SKM-1 treated with dmso at 0.1 percent for 144 hours (cell line): ENCODE measurements around the gene ARMC2.
"Not testable (repeated sequence)": the region's sequence is repeated elsewhere in the genome, so short reads cannot be mapped to it uniquely, and the experiment has no call there.

Experiments used
- DNase-seq: peaks from one replicate; lab custom pipeline; 2025; ENCODE audit not compliant: unreplicated experiment; lab: John Stamatoyannopoulos, UW

ARMC2 gene

DNA sequence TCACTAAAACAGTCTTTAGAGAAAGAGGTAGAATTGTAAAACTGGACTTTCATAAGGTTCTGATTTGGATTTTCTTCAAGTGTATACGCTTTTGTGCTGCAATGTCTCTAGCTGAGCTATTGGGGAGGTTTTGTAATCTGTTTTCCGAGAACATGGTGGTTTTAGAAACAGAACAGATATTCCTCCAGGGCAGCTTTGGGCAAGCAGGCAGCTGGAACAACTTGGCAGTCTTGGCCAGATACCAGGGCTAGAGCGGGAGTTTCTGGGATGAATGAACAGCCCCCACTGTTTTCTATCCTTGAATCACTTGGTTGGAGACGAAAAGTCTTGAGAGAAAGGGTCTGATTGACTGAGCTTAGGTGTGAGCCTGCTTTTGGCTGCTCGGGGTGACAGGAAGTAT, 17.1 kb upstream of the ARMC2 start:
- no peak for DNase-seq

DNA sequence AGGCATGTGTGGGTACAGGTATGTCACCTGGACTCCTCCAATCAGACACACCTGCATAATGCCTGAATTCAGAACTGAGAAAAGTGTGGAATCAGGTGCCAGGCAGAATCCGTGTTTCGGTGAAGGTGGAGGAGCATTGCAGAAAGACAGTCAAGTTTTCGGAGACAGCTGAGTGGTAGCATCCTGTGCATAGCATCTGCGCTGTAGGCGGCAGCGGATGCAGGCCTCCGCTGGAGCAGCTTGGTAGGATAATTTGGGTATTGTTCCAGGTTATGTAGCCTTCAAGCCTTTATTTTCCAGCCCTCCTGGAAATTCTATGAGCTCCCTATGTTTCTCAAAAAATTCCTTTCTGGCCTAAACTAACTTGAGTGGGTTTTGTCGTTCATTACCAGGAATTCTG, 15.5 kb upstream of the ARMC2 start:
- no peak for DNase-seq

DNA sequence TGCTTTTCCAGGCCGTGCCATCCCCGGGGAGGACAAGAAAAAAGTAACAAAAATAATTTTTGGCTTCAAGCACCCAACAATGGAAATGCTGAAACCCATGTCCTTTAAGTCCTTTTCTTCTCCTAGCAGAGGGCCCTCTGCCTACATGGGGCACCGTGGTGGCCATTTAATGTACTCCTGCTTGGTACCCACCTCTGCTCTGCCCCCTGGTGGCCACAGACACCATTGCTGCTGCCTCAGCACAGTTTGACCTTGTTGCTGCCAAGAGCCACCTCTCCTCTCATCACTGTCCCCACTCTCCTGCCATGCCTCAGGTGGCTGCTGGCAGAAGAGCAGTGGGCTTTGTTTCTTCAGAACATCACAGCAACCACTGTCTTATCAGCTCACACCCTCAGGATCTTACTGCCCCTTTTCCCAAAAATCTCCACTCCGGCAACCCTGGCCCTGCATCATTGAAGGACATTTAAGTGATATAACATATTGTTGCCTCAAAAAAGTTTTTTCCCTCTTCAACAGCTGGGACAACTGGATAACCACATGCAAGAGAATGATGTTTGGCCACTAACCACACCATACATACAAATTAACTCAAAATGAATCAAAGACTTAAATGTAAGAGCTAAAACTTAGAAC, 12.9 kb upstream of the ARMC2 start:
- DNase-seq = peak; percentile 66

DNA sequence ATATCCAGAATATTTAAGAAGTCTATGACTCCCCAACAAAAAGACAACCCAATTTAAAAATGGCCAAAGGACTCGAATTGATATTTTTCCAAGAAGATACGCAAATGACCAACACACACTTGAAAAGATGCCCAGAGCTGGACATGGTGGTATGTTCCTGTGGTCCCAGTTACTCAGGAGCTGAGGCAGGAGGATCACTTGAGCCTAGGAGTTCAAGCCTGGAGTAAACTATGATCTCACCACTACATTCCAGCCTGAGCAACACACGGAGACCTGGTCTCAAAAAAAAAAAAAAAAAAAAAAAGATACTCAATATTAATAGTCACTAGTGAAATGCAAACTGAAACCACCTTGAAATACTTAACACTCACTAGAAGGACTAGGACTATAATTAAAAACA, 12.2 kb upstream of the ARMC2 start:
- no peak for DNase-seq

DNA sequence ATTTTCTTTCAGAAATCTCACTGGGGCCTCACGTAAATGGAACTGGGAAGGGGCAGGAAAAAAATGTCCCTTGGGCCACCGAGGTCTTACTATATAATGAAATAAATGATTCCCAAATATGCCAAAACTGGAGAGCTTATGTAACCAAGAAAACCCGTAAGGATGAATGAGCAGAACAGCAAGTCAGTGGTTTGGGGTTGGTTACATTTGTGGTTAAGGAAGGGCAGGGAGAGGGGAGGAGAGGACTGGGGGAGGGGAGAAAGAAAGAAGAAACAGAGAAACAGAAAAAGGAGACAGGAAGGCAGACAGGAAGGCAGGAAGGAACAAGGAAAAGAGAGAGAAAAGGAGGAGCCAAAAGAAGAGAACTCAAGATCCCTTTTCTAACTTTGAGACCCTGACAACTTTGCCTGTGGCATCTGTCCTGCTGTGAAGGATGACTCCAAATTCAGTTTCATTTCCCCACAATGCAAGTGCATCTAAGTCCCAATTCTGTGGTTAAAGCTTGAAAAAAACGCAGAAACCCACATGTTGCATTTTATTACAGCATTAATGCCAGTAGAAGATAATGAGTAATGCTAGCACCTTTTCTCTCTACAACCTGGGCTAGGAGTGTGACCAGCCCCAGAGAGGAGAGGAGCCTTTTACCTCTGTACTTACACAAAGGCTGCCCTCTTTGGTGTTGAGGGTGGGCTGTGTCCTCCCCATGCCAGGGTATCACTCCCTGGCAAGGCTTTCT, 10.8 kb upstream of the ARMC2 start:
- peak; percentile 43 for DNase-seq

DNA sequence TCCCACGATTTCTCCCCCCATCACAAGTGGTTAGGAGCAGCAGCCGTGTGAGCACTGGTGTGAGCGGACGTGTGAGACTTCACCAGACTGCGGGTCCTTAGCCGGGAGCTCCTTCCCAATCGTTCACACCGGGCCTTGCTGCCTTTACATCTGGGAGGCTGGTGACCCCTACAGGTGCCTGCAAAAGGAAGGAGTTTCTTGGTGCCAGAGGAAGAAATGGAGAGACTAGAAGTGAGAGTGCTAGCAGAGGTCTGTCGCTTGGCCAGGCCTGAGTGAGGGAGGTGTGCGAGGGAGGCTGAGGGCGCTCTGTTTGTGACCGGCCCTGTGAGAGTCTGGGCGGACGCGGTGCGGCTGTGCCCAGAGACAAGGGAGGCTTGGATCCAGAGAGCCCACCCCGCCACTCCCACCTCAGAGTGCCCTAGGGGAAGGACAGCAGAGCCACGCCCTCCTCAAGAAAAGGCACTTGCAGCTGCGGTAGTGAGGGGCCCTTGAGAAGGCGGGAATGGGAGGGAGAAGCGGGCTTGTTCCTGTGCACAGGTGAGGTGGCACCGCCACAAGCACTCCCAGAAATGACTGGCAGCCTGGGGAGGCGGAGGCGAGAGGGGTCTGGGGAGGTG, 10.0 kb upstream of the ARMC2 start:
- DNase-seq = no peak

DNA sequence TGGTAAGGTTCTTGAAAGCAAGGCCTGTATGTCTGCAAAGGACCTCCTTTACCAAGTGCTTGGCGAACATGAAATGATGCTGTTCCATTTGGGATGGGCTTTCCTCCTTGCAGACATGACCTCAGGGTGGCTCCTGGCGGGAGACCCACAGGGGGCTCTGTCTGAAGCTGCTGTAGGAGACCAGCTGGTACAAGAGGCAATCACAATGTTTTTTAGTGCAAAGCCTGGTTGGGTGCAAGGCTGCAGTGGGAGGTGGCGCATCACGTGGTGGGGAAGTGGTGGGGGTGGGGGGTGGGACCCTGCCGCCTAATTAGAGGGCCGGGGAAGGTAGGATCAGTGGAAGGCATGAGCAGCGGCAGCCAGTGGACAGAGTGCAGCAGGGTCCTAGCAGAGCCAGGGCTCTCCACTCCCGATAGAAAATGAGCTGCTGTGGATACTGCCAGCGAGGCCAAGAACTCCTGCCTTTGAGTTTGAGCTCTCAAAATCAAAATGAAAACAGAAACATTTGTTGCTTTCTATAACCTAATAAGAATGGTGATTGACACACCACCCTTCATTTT, 9.1 kb upstream of the ARMC2 start:
- no peak for DNase-seq

DNA sequence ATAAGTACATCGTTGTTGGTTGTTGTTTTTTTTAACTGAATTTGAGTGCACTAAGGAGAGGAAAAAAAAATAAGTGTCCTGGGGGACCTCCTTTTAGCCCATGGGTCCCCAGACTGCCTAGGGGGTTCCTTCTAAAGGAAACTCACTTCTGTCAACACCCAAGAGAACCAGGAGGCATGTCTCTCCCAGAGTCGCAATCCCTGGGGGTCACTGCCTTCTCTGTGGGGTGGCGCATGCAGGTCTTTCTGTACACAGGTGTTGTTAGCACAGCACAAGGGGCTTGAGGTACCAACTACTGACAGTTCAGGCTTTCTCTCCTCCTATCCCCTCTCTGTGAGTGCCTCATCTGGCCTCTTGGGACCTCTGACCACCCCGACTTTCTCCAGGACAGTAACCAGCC, 7.3 kb upstream of the ARMC2 start:
- no peak for DNase-seq

DNA sequence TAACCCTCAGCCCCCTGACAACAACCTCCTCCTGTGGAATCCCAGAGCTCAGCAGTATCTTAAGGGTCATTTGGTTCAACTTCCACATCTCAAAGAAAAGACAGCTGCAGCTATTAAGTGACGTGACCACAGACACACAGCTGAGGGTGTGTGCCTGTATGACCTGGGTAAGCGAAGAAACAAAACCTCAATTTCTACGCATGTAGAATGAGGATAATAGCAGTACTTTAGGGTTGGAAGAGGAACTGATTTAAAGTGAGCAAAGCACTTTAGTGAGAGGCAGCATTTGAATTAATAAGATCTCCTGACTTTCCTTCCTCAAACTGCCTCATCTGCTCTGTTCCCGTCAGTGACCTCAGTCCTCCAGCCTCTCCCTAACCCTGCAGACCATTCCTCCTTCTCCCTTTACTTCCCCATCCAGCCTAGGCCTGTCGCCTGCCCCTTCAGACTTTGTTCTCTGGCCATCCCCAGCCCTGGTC, 6.8 kb upstream of the ARMC2 start:
- peak; percentile 37 for DNase-seq

DNA sequence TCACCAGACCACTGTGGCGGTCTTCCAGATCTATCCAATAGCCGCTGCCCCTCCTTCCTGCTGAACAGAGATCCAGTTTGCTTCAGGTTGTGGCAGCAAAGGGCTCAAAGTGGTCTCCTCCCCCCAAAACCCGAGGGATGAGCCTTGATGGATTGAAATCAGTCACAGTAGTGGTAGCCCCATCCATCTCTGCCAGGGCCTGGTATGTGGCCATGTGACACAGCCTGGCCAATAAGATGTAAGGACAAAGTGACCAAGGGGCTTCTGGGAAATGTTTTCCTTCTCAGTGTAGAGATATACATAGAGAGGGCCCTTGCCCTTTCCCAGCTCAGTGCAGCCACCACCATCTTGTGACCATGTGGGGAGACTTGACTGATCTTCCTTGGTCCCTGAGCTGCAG, 4.1 kb upstream of the ARMC2 start:
- DNase-seq = no peak

DNA sequence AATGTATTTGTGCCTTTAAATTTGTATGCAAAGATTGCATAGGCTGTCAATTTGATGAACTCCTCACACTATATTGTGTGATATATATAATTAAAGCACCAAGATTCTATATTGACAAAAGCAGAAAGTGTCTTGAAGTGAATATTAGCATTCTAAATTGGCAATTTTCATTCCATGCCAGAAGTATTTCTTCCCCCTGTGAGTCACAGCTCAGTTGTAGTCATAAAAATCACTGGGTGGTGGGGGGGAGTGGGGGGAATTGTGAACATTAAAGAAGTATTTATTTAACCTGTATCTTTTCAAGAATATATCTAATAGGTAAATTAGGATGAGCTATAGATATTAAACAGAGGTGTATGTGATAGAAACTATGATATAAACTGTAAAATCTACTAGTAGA, 3.1 kb upstream of the ARMC2 start:
- no peak for DNase-seq

DNA sequence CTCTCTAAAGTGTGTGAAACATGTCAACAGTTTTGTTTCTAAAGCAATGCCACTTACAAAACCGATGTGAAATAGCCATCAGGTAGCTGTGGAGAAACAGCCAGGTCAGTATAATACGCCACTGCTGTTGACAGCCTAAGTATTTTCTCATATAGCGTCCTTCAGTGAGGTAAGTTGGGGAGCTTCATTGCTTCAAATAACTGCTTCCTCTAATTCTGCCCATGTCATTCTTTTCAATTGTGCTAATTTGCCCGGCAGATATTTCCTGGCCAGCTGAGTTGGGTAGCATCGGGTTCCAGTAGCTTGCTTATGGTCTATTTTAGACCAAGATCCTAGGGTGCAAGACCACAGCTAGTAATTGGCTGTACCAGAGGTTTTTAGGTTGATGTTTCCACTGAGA, 2.1 kb upstream of the ARMC2 start:
- no peak for DNase-seq

DNA sequence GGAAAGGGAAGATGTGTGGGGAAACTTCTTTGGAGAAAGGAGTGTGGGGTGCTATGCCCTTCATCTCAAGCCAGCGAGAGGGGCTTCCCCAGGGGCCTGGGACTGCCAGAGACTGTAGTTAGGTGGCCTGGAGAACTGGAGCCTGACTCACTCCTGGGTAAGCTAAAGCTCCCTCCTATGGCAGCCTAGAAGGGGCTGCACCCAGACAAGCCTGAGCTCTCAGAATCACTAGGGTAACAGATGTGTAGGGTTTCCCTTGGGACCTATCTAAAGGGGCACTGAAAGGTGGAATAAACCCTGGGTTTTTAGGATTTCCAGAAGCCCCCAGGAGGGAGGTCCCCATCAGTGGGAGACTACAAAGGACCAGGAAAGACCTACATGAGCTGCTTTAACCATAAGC, 1.6 kb upstream of the ARMC2 start:
- no peak for DNase-seq

DNA sequence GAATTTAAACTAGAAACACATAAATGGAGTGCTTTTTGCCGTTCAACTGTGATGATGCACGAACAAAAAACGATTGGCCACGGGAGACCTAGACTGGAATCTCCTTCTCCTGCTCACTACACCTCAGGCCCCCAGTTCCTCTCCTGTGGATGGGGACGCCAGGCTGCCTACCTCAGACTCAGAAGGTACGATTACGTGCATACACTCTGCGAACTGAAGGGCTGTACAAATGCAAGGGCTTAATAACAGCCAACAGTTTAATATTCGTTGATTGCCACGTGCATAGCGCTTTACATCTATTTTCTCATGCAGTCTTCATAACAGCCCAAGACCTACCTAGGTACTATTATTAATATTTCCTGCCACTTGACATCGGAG, 495 bp upstream of the ARMC2 start:
- DNase-seq = no peak

DNA sequence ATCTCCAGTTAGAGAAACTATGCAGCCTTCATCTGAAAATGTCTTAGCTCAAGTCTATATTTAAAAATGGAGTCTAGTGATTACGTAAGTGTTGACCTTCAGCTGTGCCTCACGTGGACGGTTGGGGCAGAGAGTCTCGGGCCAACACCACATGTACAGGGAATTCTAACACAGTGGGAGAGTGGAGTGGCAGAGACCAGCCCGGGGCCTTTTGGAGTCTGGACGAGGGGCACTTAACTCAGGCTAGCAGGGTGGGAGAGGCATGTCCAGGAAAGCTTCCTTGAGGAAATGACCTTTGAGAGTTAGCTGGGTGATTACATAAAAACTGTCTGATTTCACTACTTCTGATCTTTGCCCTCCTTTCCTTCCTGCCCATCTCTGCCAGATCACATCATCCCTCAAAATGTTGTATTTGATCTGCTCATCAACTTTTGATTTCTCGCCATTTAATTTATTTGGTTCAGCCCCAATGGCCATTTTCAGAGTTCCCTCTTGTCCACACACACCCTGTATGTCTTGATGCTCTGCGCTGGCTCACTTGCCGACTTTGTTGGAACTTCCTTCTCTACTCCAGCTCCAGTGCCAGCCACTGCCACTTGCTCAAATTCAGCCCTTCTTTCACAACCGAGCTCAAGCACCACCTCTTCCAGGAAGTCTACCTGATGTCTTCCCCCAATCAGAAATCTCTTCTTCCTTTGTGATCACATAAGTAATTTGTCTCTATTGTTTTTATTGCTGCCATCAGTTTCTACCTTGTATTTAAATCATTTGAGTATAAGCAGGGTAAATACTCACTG, 2.6 kb downstream of the ARMC2 start:
- DNase-seq = peak; percentile 32

DNA sequence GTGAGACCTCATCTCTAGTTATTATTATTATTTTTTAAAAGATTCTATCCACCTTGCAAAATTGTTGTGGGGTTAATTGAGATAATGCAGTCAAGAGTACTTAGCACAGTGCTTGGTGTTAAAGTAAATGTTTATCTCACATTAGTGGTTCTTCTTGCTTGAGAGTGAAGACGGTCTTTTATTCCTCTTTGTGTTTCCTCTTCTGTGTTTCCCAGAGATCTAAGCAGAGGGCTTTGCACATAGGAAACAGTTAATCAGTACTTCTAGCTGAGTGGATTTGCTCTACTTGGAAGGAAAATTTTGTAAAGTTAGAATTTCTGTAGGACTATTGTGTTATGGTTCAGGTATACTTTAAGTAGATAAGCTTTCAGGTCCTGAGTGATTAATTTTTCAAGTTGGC, 3.5 kb downstream of the ARMC2 start:
- DNase-seq = no peak

DNA sequence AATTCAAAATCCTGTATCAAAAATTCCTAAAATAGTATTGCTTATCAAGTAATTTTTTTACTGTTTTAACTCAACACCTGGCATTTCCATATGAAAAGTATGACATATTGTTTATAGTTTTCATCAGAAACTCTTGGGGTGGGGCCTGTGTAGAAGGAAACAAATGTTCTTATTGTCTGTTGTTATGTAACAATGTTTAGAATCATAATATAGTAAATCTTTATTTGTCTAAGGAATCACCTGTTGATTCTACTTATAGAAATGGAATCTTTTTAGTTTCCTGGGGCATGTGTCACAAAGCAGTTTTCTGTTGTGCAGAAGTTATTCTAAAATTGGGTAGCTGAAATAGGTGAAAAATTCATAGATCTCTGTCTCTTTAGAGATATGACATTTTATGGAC, 4.9 kb downstream of the ARMC2 start:
- DNase-seq = no peak

DNA sequence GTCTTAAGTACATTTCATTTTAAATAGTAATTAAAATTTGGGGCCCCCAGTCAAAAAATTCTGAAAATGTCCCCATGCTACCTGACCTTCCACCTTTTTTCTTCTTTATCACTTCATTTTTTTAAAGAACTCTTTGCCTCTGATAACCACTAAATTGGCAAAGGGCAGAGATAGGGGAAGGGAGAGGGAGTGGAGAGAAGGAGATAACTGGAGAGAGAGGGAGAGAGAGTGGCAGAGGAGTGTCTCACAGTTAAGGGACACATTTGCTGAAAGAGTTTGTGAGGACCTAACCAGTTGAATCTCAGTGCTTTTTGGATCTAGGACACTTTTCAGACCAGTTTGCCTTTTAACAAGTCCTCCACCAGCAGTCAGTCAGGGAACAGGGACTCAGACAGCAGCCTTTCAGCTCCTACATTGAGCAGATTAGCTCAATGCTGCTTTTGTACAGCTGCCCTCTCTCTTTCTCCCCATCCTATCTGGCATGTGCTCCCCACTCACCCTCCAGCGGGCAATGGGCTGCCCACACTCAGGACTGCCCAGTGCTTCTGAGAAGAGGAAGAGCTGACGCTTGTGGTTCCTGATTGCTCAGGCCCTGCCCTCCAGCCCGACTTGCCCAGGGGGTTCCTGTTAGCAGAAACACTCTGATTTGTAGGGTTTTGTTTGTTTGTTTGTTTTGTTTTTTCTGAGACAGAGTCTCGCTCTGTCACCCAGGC, 14.4 kb downstream of the ARMC2 start:
- peak; percentile 3 for DNase-seq

DNA sequence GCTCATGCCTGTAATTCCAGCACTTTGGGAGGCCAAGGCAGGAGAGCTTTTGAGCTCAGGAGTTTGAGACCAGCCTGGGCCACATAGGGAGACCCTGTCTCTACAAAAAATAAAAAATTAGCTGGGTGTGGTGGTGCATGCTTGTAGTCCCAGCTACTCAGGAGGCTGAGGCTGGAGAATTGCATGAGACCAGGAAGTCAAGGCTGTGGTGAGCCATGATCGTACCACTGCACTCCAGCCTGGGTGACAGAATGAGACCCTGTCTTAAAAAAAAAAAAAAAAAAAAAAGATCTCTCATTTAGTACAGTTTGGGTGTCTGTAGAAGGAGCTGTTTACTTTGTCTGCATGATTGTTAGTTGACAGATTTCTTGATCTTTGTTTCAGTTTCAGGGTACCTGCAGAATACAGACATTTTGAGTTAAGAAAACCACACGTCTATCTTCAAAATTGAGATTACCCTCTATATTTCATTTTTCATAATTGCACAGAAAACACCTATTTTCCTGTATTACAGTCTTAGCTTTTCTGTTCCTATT, 17.6 kb downstream of the ARMC2 start:
- not testable (repeated sequence) for DNase-seq

DNA sequence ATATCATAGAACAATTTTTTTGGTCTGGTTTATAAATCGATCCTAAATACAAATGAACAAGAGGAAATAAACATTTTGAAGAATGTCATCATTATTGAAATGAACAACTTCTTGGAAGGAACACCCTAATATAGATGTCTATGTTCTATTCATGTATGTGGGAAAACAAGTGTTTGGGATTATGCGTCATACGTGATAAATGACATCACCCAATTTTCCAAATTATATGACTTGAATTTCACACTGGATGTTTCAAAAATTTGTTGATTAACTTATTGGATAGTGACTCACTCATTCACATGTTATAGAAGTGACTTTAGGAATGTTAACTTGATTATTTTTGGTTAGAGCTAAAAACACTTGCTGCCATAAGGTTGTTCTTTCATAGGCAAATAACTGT, 18.6 kb downstream of the ARMC2 start:
- DNase-seq = no peak
